ENCODE results near the gene CACNB4. TPM values are rescaled to one million over a fixed set of nuclear protein-coding genes. Genes with fewer than 3 reads are reported as not detected.

Gene CACNB4
- polyA plus RNA-seq, 2 of the 4 experiments (the other 2 are of a cell fraction) = 0.25 to 0.53 TPM

DNA sequence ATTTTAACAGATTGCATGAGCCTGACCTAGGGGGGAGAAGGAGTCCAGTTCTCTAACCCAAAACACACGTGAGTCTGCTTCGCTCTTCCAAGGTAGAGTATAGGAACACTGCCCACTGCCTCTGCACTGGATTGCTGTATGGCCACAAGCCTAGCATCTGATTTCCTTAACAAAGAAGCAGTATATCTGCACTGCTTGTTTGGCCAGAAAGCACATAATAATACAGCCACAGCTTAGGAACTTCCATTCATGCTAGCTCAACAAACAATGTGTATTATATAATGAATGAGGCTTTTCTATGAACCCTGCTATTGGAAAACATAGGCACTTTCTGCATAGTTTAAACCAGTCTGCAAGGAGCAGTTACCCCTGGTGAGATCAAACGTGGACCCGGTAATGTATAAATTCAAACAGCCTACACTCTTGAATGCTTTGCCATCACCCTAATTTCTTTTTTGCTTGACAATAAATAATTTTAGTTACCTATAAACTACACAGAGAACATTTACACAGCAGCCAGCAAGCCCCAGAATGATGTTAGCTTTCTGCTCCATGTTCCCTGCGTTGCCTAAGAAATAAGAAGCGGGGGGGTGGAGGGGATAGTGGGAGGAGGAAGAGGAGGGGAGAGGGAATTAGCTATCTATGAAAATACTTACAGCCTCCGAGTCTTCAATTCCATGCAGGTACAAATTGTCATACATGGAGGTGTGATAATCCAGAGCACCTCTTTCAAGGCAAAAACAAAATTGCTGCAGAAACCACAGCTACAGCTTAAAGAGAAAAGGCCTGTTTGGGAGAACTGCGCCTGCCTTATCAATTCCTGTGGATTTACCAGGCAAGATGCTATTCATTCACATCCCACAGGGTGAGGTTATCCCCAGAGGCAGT is 125.6 kb downstream of the CACNB4 start:
- DNase-seq (ENCODE audit: low read depth in 1 of 2, low spot score in 1 of 2) (no peak), ATAC-seq (no peak), FAIRE-seq (no peak)
- CTCF ChIA-PET = interaction anchor here (0.8 to 1.4 kb wide), 3 partner anchors 17 to 26 kb away, joined by 3 read pairs; no protein-coding TSS in a partner anchor
- Histone ChIP-seq H3K9me3 (no peaks in the 10 kb centered on the region), H3K4me2 (no peak overlapping the region), H3K4me1 (no peaks in the 10 kb centered on the region), H3K27ac (no peak overlapping the region), H3K4me3 (no peak overlapping the region)
- 74% methylated on average over 8 of the region's 8 CpGs for WGBS (ENCODE audit: missing lambda C conversion rate)
- TF ChIP-seq, protein P1, sequence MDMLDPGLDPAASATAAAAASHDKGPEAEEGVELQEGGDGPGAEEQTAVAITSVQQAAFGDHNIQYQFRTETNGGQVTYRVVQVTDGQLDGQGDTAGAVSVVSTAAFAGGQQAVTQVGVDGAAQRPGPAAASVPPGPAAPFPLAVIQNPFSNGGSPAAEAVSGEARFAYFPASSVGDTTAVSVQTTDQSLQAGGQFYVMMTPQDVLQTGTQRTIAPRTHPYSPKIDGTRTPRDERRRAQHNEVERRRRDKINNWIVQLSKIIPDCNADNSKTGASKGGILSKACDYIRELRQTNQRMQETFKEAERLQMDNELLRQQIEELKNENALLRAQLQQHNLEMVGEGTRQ (IDR thresholded peaks at IDR 0.05) = no peak
- no peak for TF ChIP-seq FOSL2 (IDR thresholded peaks at IDR 0.05)
- TF ChIP-seq FOSL2 (CRISPR knock-in tag; IDR thresholded peaks at IDR 0.05) = no peak
- TF ChIP-seq, protein P2, sequence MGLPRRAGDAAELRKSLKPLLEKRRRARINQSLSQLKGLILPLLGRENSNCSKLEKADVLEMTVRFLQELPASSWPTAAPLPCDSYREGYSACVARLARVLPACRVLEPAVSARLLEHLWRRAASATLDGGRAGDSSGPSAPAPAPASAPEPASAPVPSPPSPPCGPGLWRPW (IDR thresholded peaks at IDR 0.05) = no peak
- no peak for TF ChIP-seq JUNB (IDR thresholded peaks at IDR 0.05)
- TF ChIP-seq KDM5A (IDR thresholded peaks at IDR 0.05) = no peak
- TF ChIP-seq ZNF302 (CRISPR knock-in tag; IDR thresholded peaks at IDR 0.05) = no peak
- no peak for TF ChIP-seq BHLHE40 (IDR thresholded peaks at IDR 0.05; ENCODE audit: low read depth, low read length)
- TF ChIP-seq FOSB (CRISPR knock-in tag; IDR thresholded peaks at IDR 0.05) = no peak
- TF ChIP-seq ZFP36 (IDR thresholded peaks at IDR 0.05; ENCODE audit: borderline replicate concordance, partially characterized antibody) = no peak
- no peak for TF ChIP-seq ZSCAN20 (CRISPR knock-in tag; IDR thresholded peaks at IDR 0.05)
- TF ChIP-seq RFX5 (IDR thresholded peaks at IDR 0.05) = no peak
- TF ChIP-seq PHF8 (IDR thresholded peaks at IDR 0.05; ENCODE audit: borderline replicate concordance, low read depth) = no peak
- TF ChIP-seq, protein P3, sequence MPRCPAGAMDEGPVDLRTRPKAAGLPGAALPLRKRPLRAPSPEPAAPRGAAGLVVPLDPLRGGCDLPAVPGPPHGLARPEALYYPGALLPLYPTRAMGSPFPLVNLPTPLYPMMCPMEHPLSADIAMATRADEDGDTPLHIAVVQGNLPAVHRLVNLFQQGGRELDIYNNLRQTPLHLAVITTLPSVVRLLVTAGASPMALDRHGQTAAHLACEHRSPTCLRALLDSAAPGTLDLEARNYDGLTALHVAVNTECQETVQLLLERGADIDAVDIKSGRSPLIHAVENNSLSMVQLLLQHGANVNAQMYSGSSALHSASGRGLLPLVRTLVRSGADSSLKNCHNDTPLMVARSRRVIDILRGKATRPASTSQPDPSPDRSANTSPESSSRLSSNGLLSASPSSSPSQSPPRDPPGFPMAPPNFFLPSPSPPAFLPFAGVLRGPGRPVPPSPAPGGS (IDR thresholded peaks at IDR 0.05) = no peak
- TF ChIP-seq HEYL (CRISPR knock-in tag; IDR thresholded peaks at IDR 0.05) = no peak
- TF ChIP-seq GATA3 (IDR thresholded peaks at IDR 0.05; ENCODE audit: borderline replicate concordance) = no peak
- TF ChIP-seq TFCP2L1 (CRISPR knock-in tag; IDR thresholded peaks at IDR 0.05) = no peak
- no peak for TF ChIP-seq CBX2 (IDR thresholded peaks at IDR 0.05; ENCODE audit: borderline replicate concordance, low read depth)
- TF ChIP-seq RNF2 (IDR thresholded peaks at IDR 0.05; ENCODE audit: borderline replicate concordance, low read depth) = no peak
- POLR2A ChIA-PET = no interaction called here

DNA sequence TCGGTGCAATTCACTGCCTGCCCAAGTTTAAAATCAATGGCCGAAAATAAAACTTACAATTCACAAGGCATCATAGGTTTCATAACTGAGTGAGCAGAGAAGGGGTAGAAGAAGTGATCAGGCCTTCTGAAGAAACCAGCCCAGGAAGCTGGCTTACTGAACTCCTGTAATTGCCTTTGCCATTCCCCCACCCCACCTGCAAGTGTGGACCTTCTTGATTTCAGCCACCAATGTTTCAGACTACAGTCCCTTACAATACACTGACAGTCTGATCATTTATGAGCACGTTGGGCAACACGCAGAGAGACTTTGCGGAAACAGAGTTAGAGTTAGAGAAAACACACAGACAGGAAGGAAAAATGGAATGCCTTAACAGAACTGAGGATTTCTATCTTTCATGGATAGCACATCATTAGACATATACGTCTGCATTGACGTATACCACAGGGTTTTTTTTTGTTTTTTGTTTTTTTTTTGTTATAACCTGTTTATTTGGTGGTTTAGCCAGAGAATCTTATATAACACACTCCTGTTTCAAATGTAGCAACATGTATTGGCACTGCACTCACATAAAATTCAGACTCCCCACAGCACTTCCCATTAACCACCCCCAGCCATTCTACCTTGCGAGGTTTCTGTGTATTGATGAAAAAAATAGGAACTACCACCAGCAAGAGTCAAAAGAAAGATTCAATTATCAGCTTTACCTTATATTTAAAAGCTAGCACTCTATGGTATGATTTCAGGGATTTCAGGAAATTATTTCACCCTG is 126.4 kb downstream of the CACNB4 start:
- Histone ChIP-seq H3K4me3 (no peak overlapping the region), H3K4me2 (no peak overlapping the region), H3K4me1 (no peaks in the 10 kb centered on the region), H3K9me3 (no peaks in the 10 kb centered on the region), H3K27ac (no peak overlapping the region)
- POLR2A ChIA-PET = no interaction called here
- CTCF ChIA-PET = interaction anchor here (1.1 to 1.4 kb wide), 3 partner anchors 18 to 26 kb away, joined by 3 to 6 read pairs (median 3); no protein-coding TSS in a partner anchor
- no peak for ATAC-seq
- DNase-seq (ENCODE audit: low read depth in 1 of 2, low spot score in 1 of 2) = no peak
- no peak for FAIRE-seq
- 69% methylated on average over 8 of the region's 8 CpGs for WGBS (ENCODE audit: missing lambda C conversion rate)
- TF ChIP-seq RNF2 (IDR thresholded peaks at IDR 0.05; ENCODE audit: borderline replicate concordance, low read depth) (no peak), FOSB (CRISPR knock-in tag; IDR thresholded peaks at IDR 0.05) (no peak), ESRRA (IDR thresholded peaks at IDR 0.05; ENCODE audit: borderline replicate concordance, low read length) (no peak), CHD2 (IDR thresholded peaks at IDR 0.05; ENCODE audit: low read length, partially characterized antibody) (no peak), KDM5A (IDR thresholded peaks at IDR 0.05) (no peak), ZNF302 (CRISPR knock-in tag; IDR thresholded peaks at IDR 0.05) (no peak)
- TF ChIP-seq, protein P4, sequence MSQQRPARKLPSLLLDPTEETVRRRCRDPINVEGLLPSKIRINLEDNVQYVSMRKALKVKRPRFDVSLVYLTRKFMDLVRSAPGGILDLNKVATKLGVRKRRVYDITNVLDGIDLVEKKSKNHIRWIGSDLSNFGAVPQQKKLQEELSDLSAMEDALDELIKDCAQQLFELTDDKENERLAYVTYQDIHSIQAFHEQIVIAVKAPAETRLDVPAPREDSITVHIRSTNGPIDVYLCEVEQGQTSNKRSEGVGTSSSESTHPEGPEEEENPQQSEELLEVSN (IDR thresholded peaks at IDR 0.05; ENCODE audit: borderline replicate concordance, low read depth) = no peak
